Ecto neural progenitor cell (in vitro differentiated cells): ENCODE measurements around the gene CELA2A.
"Not testable (repeated sequence)": the region's sequence is repeated elsewhere in the genome, so short reads cannot be mapped to it uniquely, and the experiment has no call there.

Source experiments
- DNase-seq: peaks from one replicate; pipeline ENCODE4 v3.0.0-alpha.2; 2018; ENCODE audit warnings: low spot score

Gene CELA2A

GRCh38 chr1:15445390-15446122 lies 11.0 kb upstream of the CELA2A start:
- no peak for DNase-seq

- no peak for DNase-seq
Observed at GRCh38 chr1:15446212-15446611, 10.3 kb upstream of the CELA2A start.

GRCh38 chr1:15448877-15449462 lies 7.6 kb upstream of the CELA2A start:
- no peak for DNase-seq

GRCh38 chr1:15449567-15449966 lies 7.0 kb upstream of the CELA2A start:
- no peak for DNase-seq

GRCh38 chr1:15451014-15451722 lies 5.4 kb upstream of the CELA2A start:
- DNase-seq: no peak

GRCh38 chr1:15452216-15452615 lies 4.3 kb upstream of the CELA2A start:
- no peak for DNase-seq

GRCh38 chr1:15452866-15453571 lies 3.5 kb upstream of the CELA2A start:
- DNase-seq: no peak

- DNase-seq: no peak
Observed at GRCh38 chr1:15453734-15454133, 2.8 kb upstream of the CELA2A start.

- no peak for DNase-seq
Observed at GRCh38 chr1:15454256-15454655, 2.3 kb upstream of the CELA2A start.

GRCh38 chr1:15455522-15455921 lies 1.0 kb upstream of the CELA2A start:
- no peak for DNase-seq

GRCh38 chr1:15457585-15457984 lies 1.1 kb downstream of the CELA2A start:
- no peak for DNase-seq

- DNase-seq: not testable (repeated sequence)
Observed at GRCh38 chr1:15458388-15458787, 1.9 kb downstream of the CELA2A start.

GRCh38 chr1:15459771-15460707 lies 3.5 kb downstream of the CELA2A start:
- no peak for DNase-seq

- DNase-seq: no peak
Observed at GRCh38 chr1:15460708-15461095, 4.2 kb downstream of the CELA2A start.

GRCh38 chr1:15463064-15463800 lies 6.7 kb downstream of the CELA2A start:
- DNase-seq: not testable (repeated sequence)

GRCh38 chr1:15463926-15464322 lies 7.4 kb downstream of the CELA2A start:
- DNase-seq: not testable (repeated sequence)

- DNase-seq: no peak
Observed at GRCh38 chr1:15465674-15466073, 9.1 kb downstream of the CELA2A start.

- DNase-seq: not testable (repeated sequence)
Observed at GRCh38 chr1:15466955-15467625, 10.6 kb downstream of the CELA2A start.

- no peak for DNase-seq
Observed at GRCh38 chr1:15468145-15468544, 11.6 kb downstream of the CELA2A start.

- no peak for DNase-seq
Observed at GRCh38 chr1:15469361-15469760, 12.8 kb downstream of the CELA2A start.
